Mammary epithelial cell (primary cell): ENCODE measurements around the gene NMNAT3.

Experiments used
- CTCF ChIP-seq, 2 donors: IDR thresholded peaks in 1 of 2; conservative IDR thresholded peaks in 1 of 2; 2 replicates each; pipeline ENCODE4 v1.5.1; 2011 to 2012; ENCODE audit warnings: inconsistent platforms in 2 of 2, low read length in 2 of 2, mild to moderate bottlenecking in 2 of 2, control low read depth in 1 of 2, low read depth in 1 of 2; ENCODE audit not compliant: insufficient read depth in 1 of 2; ENCODE audit errors: extremely low read depth in 1 of 2
- EZH2 ChIP-seq: IDR thresholded peaks from 2 replicates; pipeline ENCODE4 v1.6.1; 2012; ENCODE audit warnings: low read length, inconsistent platforms, borderline replicate concordance

- TF ChIP-seq EZH2: no peak
- TF ChIP-seq CTCF (conservative IDR thresholded peaks at IDR 0.05 in 1 of 2, IDR thresholded peaks at IDR 0.05 in 1 of 2; ENCODE audit: extremely low read depth in 1 of 2, insufficient read depth in 1 of 2, low read depth in 1 of 2, low read length in 2 of 2): no peak
These were observed 139.0 kb downstream of the NMNAT3 start for GRCh38 chr3:139538733-139539132.
